HCT116 (cell line): ENCODE results near the gene ERCC5.

Experiments
- CTCF ChIP-seq, 3 experiments: fragments of 200-600 bp in 1 of 3; sonication (generic) in 1 of 3; IDR thresholded peaks in 2 of 3; conservative IDR thresholded peaks in 1 of 3; 2 replicates each; pipeline ENCODE4 v1.5.1; 2012 to 2017; ENCODE audit warnings: low read depth in 2 of 3, low read length in 2 of 3, antibody characterized with exemption in 1 of 3, borderline replicate concordance in 1 of 3, control low read depth in 1 of 3, mild to moderate bottlenecking in 1 of 3, mixed read lengths in 1 of 3, mixed run types in 1 of 3, moderate library complexity in 1 of 3; ENCODE audit not compliant: insufficient read depth in 1 of 3
- POLR2AphosphoS5 ChIP-seq: IDR thresholded peaks from 2 replicates; pipeline ENCODE4 v1.6.1; 2011; ENCODE audit warnings: mild to moderate bottlenecking, low read depth, low read length, moderate library complexity

GRCh38 chr13:102872531-102872930, 26.7 kb downstream of the ERCC5 start:
- TF ChIP-seq CTCF (IDR thresholded peaks at IDR 0.05 in 2 of 3, conservative IDR thresholded peaks at IDR 0.05 in 1 of 3; ENCODE audit: borderline replicate concordance in 1 of 3, insufficient read depth in 1 of 3, low read depth in 2 of 3, low read length in 2 of 3), result no peak
- no peak for TF ChIP-seq POLR2AphosphoS5
